GM12892 (cell line): Measurements from ENCODE around the gene PLEKHH2.

Experiments used
- POLR2A ChIP-seq: IDR thresholded peaks from 2 replicates; pipeline ENCODE4 v1.6.1; 2011; ENCODE audit warnings: low read depth, low read length, control low read depth
- TAF1 ChIP-seq: IDR thresholded peaks from 2 replicates; pipeline ENCODE4 v1.6.1; 2011; ENCODE audit warnings: low read depth, mild to moderate bottlenecking, control low read depth, low read length, borderline replicate concordance

GRCh38 chr2:43616967-43617680, 19.9 kb upstream of the PLEKHH2 start:
- no peak for TF ChIP-seq POLR2A
- TF ChIP-seq TAF1 = no peak
